Epithelial cell of esophagus (primary cell): ENCODE results near the gene PPFIA2.

Experiments used
- DNase-seq: peaks from one replicate; pipeline ENCODE4 v3.0.0; 2010; ENCODE audit warnings: low read depth
- H3K4me3 ChIP-seq: 2 replicates; pipeline ENCODE4 v1.5.1; 2011; ENCODE audit warnings: mild to moderate bottlenecking, low read length, control low read depth
- TF ChIP-seq, protein P1 (sequence below): IDR thresholded peaks from 2 replicates; pipeline ENCODE4 v1.5.1; 2011; ENCODE audit warnings: low read depth, mild to moderate bottlenecking, low read length, control low read depth, inconsistent platforms; ENCODE audit not compliant: insufficient read depth; ENCODE audit errors: missing control alignments

The PPFIA2 gene

DNA sequence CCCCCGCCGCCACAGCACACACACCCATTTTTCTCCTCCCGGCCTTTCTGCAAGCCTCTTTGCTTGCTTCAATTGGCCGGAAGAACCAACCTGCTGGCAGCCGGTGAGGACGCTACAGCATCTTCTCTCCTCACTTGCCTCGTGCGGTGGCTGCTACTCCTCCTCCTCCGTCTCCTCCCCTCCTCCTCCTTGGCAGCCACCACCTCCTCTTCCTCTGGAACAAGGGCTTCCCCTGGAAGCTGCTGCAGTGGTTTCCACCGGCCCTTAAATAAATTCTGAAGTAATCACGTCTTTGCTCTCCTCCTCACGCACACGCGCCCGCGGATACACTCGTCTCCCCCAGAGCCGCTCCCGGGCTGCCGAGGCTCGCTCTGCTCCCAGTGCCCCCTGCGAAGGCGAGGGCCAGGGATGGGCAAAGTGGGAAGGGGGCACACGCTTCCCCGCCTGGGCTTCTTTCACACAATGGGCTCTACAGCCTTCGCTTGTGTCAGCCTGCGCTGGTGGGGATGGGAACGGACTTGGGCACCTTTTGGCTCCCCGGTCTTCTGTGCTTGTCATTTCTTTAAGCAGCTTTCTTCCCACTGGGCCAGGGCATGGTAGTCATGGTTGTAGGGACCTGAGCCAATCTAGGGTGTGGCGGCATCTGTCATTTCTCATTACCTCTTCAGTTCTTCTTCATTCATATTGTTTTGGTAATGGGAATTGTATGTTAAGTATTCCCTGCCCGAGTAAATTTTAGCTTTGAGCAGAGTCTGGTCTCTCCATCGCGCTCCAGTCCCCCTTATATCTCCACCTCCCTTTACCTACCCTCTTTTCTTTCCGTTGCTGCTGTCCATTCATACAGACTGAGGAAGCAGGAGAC lies at the start of gene PPFIA2:
TSS of gene PPFIA2 (minus strand) at position 161 of the 862 bp plus-strand sequence.
- H3K4me3 ChIP-seq = peak within 1 kb of the TSS; percentile 28
- DNase-seq = peak; percentile 36
- TF ChIP-seq, protein P1, sequence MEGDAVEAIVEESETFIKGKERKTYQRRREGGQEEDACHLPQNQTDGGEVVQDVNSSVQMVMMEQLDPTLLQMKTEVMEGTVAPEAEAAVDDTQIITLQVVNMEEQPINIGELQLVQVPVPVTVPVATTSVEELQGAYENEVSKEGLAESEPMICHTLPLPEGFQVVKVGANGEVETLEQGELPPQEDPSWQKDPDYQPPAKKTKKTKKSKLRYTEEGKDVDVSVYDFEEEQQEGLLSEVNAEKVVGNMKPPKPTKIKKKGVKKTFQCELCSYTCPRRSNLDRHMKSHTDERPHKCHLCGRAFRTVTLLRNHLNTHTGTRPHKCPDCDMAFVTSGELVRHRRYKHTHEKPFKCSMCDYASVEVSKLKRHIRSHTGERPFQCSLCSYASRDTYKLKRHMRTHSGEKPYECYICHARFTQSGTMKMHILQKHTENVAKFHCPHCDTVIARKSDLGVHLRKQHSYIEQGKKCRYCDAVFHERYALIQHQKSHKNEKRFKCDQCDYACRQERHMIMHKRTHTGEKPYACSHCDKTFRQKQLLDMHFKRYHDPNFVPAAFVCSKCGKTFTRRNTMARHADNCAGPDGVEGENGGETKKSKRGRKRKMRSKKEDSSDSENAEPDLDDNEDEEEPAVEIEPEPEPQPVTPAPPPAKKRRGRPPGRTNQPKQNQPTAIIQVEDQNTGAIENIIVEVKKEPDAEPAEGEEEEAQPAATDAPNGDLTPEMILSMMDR = no peak

DNA sequence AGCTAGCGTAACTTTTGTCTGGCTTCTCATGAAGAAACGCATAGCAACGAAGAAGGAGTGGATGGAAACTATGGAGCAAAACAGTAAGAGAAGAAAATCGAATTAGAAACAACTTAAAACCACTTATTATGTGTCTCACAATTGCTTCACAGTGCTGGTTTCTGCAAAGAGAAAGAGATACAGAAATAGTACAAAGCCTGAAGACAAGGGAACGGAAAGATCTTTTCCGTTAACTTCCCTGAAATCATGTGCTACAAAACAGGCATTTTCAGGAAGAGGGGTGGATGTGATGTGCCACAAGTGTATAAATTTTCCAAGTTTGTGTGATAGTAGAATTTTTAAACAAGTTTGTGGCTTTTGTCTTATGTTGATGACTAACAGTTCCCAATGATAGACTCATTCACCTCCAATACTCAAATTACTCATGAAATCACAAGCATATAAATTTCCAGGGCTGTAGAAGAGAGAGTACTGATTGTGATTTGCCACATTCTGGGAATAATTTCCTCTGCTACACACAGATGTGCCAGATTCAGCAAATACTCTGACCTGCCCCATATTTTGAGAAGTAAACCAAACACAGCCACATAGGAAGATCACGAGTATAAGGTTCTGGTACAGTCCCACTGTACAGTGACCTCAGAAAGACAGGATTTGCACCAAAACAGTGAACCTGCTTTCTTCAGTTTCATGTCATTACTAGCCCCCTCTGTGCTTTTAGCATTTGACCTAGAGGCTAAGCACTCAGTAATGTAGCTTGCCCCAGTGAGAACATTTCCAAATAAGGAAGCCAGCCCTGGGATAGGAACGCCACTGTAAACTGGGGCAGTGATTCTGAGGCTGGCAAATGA lies 41.4 kb upstream of the PPFIA2 start:
- no peak overlapping the region for H3K4me3 ChIP-seq
- peak; percentile 19 for DNase-seq
- TF ChIP-seq, protein P1 = no peak

DNA sequence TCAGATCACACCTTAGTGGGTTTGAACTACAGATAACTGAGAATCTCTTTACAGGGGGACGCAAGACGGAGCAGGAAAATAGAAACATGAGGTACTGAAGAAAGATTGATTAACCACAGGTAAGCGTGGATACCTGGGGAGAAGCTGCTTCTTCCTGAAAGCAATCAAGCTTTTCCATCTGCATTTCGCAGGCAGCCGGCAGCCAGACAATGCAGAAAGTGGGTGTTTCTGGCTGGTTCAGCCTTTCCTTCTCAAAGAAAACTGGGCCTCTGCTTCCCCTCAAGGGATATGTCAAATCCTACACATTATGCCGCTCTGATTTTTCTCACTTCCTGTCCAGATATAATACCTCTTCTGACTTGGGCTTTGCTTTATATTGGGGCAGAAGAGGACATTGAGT lies 39.1 kb upstream of the PPFIA2 start:
- DNase-seq = no peak
- TF ChIP-seq, protein P1 = no peak
- no peak overlapping the region for H3K4me3 ChIP-seq

DNA sequence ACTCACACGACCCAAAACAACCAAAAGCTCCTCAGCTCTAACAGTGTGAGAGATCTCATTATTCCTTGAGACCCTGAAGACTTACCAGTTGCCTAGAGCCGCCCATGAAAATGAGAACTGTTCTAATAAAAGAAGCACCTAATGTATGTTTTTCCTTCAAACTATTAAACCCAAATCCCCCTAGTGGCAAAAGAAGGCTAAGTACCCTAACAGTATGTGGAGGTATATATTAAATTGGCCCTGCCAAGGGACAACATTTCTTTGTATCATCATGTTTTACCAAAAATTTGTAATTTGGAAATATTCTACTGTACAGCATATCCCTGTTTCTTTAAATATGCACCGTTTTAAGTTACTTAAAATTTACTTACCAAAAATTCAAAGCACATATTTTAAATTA lies 38.0 kb upstream of the PPFIA2 start:
- TF ChIP-seq, protein P1 = peak; percentile 30
- H3K4me3 ChIP-seq = no peak overlapping the region
- DNase-seq = peak; percentile 27

DNA sequence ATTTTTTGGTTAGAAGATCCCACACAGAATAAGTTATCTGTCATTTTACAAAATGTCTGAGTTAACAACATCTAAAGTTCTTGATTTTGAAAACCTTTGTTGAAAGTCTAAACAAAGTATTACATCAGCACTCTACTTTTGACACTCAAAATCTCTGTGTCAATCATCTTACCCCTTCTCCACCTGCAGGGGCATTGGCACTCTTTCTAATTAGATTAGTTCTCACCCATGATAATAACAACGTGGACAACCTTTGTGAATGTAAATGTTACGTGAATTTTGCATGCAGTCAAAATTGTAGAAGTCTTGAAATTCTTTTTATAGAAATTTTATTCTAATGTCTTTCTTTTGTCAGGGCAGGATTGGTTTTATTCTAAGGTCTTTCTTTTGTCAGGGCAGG lies 33.5 kb upstream of the PPFIA2 start:
- no peak for DNase-seq
- TF ChIP-seq, protein P1 = no peak
- H3K4me3 ChIP-seq = no peak overlapping the region

DNA sequence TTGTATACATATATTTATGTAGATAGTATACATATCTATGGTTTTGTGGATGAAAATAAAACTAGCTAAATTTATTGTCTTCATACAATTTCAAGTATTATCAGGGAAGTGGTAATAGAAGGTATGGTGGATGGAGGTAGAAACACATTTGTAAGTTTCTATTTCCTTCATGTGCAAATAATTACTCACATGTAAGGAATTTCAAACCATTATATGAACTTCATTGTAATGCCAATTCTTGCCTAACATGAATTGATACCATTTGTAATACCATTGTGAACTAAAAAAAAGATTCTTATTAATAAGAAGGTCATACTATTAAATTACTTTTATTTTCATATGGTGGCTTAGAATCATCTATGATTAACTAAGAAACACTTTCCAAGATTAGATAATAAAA lies 20.1 kb upstream of the PPFIA2 start:
- no peak overlapping the region for H3K4me3 ChIP-seq
- peak; percentile 41 for DNase-seq
- TF ChIP-seq, protein P1 = no peak
